ENCODE results near the gene CKAP5.

The CKAP5 gene

DNA sequence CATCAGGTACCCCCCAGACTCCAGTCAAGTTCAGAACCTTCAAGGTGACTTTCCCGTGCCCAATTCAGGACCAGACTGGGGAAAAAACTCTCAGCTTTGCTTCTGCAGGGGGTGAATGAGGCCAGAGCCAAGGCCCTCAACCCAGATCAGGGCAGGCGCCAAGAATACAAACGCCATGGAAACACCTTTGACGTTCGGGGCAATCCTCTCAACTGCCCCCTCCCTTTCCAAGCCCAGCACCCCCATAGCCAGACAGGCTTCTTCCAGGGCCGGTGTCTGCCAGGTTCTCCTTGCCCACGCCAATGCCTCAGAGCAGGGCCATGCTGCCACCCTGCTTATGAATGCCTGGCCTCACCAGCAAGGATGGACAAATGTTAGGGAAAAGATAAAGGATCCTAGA is 151.5 kb downstream of the CKAP5 start:
- Histone ChIP-seq H3K9ac (ENCODE audit: insufficient read length) (no peak overlapping the region), H3K27ac (no peak overlapping the region)

DNA sequence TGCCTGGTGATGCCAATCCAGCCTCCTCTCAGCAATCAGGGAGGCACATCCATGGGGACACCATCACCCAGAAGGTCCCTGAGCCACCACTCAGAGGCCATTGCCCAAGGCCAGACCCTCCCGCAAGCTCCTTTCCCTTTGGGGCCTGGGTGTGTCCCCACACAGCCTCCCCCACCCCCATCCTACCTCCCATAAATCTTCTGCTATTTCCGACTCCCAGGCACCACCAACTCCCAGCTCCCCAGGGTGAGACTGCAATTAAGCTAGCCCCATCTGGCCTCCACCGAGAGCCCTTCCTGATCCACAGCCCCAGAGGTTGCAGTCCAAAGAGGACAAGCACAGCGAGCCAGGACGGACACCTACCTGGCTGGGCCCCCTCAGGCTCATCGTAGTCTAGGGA is 152.0 kb downstream of the CKAP5 start:
- TF ChIP-seq EZH2 (IDR thresholded peaks at IDR 0.05), result no peak
- no peak for TF ChIP-seq FOXP2 (optimal IDR thresholded peaks at IDR 0.05; ENCODE audit: control extremely low read depth, extremely low read length, insufficient read depth)
- TF ChIP-seq POLR2AphosphoS5 (IDR thresholded peaks at IDR 0.05; ENCODE audit: borderline replicate concordance, low read depth, low read length), result no peak
- Histone ChIP-seq H3K9me3 (ENCODE audit: low read depth, low read length) (no peaks in the 10 kb centered on the region), H3K36me3 (ENCODE audit: insufficient read depth, low read length) (no peaks in the 10 kb centered on the region; the same call in 1 of the 2 replicates), H3K9ac (ENCODE audit: insufficient read length) (no peak overlapping the region), H3K27ac (no peak overlapping the region), H3K4me3 (no peak overlapping the region)
- no peak for DNase-seq (ENCODE audit: low read depth, low spot score)

More for the DNA sequence above, 151.5 kb downstream of the CKAP5 start:
- TF ChIP-seq EZH2 (IDR thresholded peaks at IDR 0.05) (no peak), FOXP2 (optimal IDR thresholded peaks at IDR 0.05; ENCODE audit: control extremely low read depth, extremely low read length, insufficient read depth) (no peak), POLR2AphosphoS5 (IDR thresholded peaks at IDR 0.05; ENCODE audit: borderline replicate concordance, low read depth, low read length) (no peak)
- H3K9me3 ChIP-seq (ENCODE audit: low read depth, low read length), result no peaks in the 10 kb centered on the region
- H3K36me3 ChIP-seq (ENCODE audit: insufficient read depth, low read length), result no peaks in the 10 kb centered on the region; the same call in 1 of the 2 replicates
- H3K4me3 ChIP-seq, result no peak overlapping the region
- DNase-seq (ENCODE audit: low read depth, low spot score), result no peak

DNA sequence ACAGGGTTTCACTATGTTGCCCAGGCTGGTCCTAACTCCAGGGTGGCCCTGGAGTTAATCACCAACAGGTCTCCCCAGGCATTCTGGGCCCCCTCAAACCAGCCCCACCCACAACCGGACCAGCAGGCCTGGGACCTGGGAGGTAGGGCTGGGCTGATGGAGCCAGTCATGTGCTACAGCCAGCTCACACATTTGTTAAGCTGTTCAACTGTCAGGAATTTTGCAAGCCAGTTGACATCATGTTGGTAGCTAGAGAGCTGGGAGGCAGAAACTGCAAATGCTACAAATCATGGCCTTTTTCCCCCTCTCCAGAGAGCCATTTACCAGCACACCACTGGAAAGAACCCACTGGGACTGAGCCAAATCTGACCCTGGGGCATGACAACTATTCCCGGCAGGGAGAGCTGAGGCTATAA is 152.5 kb downstream of the CKAP5 start:
- H3K36me3 ChIP-seq (ENCODE audit: insufficient read depth, low read length), result no peaks in the 10 kb centered on the region; the same call in 1 of the 2 replicates
- H3K4me3 ChIP-seq, result no peak overlapping the region
- no peak for DNase-seq (ENCODE audit: low read depth, low spot score)
- TF ChIP-seq EZH2 (IDR thresholded peaks at IDR 0.05) (no peak), FOXP2 (optimal IDR thresholded peaks at IDR 0.05; ENCODE audit: control extremely low read depth, extremely low read length, insufficient read depth) (no peak), POLR2AphosphoS5 (IDR thresholded peaks at IDR 0.05; ENCODE audit: borderline replicate concordance, low read depth, low read length) (no peak)
- H3K9ac ChIP-seq (ENCODE audit: insufficient read length), result no peak overlapping the region
- H3K27ac ChIP-seq, result no peak overlapping the region
- no peaks in the 10 kb centered on the region for H3K9me3 ChIP-seq (ENCODE audit: low read depth, low read length)

Data from SK-N-MC (cell line).